ENCODE measurements around the gene GIT1.

DNA sequence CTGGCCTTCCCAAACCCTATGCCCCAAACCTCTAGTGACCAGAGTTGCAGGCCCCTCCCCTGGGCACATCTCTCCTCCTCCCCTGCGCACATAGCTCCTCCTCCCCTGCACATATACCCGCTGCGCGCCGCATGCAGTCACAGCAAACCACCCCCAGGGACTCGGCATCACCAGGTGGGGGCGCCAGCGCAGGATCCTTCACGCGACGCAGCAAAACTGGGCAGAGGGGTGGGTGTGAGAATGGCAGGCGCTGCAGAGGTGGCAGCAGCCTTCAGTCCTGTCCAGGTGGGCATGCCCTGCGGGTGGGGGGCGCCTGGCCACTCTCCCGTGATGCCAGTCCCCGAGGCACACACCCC, 27.7 kb upstream of the GIT1 start:
- TF ChIP-seq, protein P1, sequence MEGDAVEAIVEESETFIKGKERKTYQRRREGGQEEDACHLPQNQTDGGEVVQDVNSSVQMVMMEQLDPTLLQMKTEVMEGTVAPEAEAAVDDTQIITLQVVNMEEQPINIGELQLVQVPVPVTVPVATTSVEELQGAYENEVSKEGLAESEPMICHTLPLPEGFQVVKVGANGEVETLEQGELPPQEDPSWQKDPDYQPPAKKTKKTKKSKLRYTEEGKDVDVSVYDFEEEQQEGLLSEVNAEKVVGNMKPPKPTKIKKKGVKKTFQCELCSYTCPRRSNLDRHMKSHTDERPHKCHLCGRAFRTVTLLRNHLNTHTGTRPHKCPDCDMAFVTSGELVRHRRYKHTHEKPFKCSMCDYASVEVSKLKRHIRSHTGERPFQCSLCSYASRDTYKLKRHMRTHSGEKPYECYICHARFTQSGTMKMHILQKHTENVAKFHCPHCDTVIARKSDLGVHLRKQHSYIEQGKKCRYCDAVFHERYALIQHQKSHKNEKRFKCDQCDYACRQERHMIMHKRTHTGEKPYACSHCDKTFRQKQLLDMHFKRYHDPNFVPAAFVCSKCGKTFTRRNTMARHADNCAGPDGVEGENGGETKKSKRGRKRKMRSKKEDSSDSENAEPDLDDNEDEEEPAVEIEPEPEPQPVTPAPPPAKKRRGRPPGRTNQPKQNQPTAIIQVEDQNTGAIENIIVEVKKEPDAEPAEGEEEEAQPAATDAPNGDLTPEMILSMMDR (IDR thresholded peaks at IDR 0.05) = peak; percentile 36 to 56 (median 40)
- TF ChIP-seq POLR2A (IDR thresholded peaks at IDR 0.05; ENCODE audit: low read depth) = no peak
- TF ChIP-seq POLR2AphosphoS5 (IDR thresholded peaks at IDR 0.05) = peak; percentile 38 to 39
- no peak for TF ChIP-seq EP300 (IDR thresholded peaks at IDR 0.05)

All from esophagus muscularis mucosa (tissue), 4 donors.